HG03432 (cell line): ENCODE data around the gene VPS29.
A peak's percentile ranks its signal among the peaks of the same experiment; 100 is the strongest.

Experiments
- ATAC-seq: cut with Tn5 transposase; IDR thresholded peaks from one replicate; pipeline ENCODE4 v1.9.1; 2021; ENCODE audit warnings: mild to moderate bottlenecking, moderate library complexity; ENCODE audit not compliant: unreplicated experiment

The VPS29 gene

GRCh38 chr12:110451263-110451662, 50.6 kb downstream of the VPS29 start:
- ATAC-seq: no peak

- peak; percentile 93 for ATAC-seq
Measured at GRCh38 chr12:110449799-110450497, 52.0 kb downstream of the VPS29 start, which contains the start of gene ARPC3. Gene ARPC3 (minus strand): TSS chr12:110450337. CDS start chr12:110450260, 77 bp downstream.

- ATAC-seq: no peak
Measured at GRCh38 chr12:110444455-110444854, 57.5 kb downstream of the VPS29 start.
